Pons (tissue), 1 donor: ENCODE measurements around the gene G0S2.
"Not testable (repeated sequence)": the region's sequence is repeated elsewhere in the genome, so short reads cannot be mapped to it uniquely, and the experiment has no call there.

Experiments
- DNase-seq: peaks from one replicate; pipeline ENCODE4 v3.0.0-alpha.2; 2016; ENCODE audit warnings: low spot score

G0S2 gene

GRCh38 chr1:209678981-209679539, 3.8 kb downstream of the G0S2 start:
- no peak for DNase-seq

GRCh38 chr1:209685821-209686220, 10.6 kb downstream of the G0S2 start:
- DNase-seq = no peak

- DNase-seq = no peak
These were observed 11.1 kb downstream of the G0S2 start for GRCh38 chr1:209686322-209686721.

- DNase-seq = no peak
These were observed 13.6 kb downstream of the G0S2 start for GRCh38 chr1:209688746-209689234.

- DNase-seq = no peak
These were observed 14.3 kb downstream of the G0S2 start for GRCh38 chr1:209689477-209689876.

GRCh38 chr1:209691237-209691636, 16.0 kb downstream of the G0S2 start:
- no peak for DNase-seq

- no peak for DNase-seq
These were observed 17.1 kb downstream of the G0S2 start for GRCh38 chr1:209692296-209692695.

- DNase-seq = peak; percentile 93
These were observed 17.7 kb downstream of the G0S2 start for GRCh38 chr1:209692745-209693504.

GRCh38 chr1:209696673-209697072, 21.5 kb downstream of the G0S2 start:
- no peak for DNase-seq

GRCh38 chr1:209697126-209697525, 21.9 kb downstream of the G0S2 start:
- DNase-seq = no peak

- DNase-seq = not testable (repeated sequence)
These were observed 25.5 kb downstream of the G0S2 start for GRCh38 chr1:209700686-209701085.

GRCh38 chr1:209702832-209703231, 27.6 kb downstream of the G0S2 start:
- DNase-seq = peak; percentile 76

- DNase-seq = no peak
These were observed 28.8 kb downstream of the G0S2 start for GRCh38 chr1:209703834-209704504.

GRCh38 chr1:209704584-209704983, 29.4 kb downstream of the G0S2 start, which contains the start of gene HSD11B1:
Gene HSD11B1 (plus strand): TSS chr1:209704846. CDS start chr1:209704943, 97 bp downstream.
- peak; percentile 65 for DNase-seq

GRCh38 chr1:209705033-209705598, 29.9 kb downstream of the G0S2 start:
- DNase-seq = no peak

GRCh38 chr1:209706622-209707021, 31.4 kb downstream of the G0S2 start:
- DNase-seq = no peak

- DNase-seq = no peak
These were observed 32.1 kb downstream of the G0S2 start for GRCh38 chr1:209707308-209707707.

GRCh38 chr1:209708297-209708696, 33.1 kb downstream of the G0S2 start:
- peak; percentile 83 for DNase-seq

GRCh38 chr1:209710093-209710492, 34.9 kb downstream of the G0S2 start:
- no peak for DNase-seq

- no peak for DNase-seq
These were observed 35.6 kb downstream of the G0S2 start for GRCh38 chr1:209710847-209711246.

- DNase-seq = peak; percentile 93
These were observed 39.1 kb downstream of the G0S2 start for GRCh38 chr1:209714338-209714737.

GRCh38 chr1:209715314-209715713, 40.1 kb downstream of the G0S2 start:
- no peak for DNase-seq

GRCh38 chr1:209717818-209718217, 42.6 kb downstream of the G0S2 start:
- no peak for DNase-seq
